DMS 273 (cell line): ENCODE results near the gene ETS2.
"Not testable (repeated sequence)": the region's sequence is repeated elsewhere in the genome, so short reads cannot be mapped to it uniquely, and the experiment has no call there.

Experiments used
- DNase-seq: peaks from one replicate; lab custom pipeline; 2025; ENCODE audit not compliant: unreplicated experiment; lab: John Stamatoyannopoulos, UW

Gene ETS2

GRCh38 chr21:38816400-38816977 lies 10.8 kb downstream of the ETS2 start:
- DNase-seq = peak; percentile 42

- no peak for DNase-seq
These were observed 11.9 kb downstream of the ETS2 start for GRCh38 chr21:38817371-38818324.

- no peak for DNase-seq
These were observed 12.6 kb downstream of the ETS2 start for GRCh38 chr21:38818325-38818723.

GRCh38 chr21:38819051-38819718 lies 13.5 kb downstream of the ETS2 start:
- no peak for DNase-seq

- no peak for DNase-seq
These were observed 14.0 kb downstream of the ETS2 start for GRCh38 chr21:38819719-38820159.

GRCh38 chr21:38820471-38821239 lies 14.9 kb downstream of the ETS2 start:
- DNase-seq = no peak

GRCh38 chr21:38821248-38821647 lies 15.5 kb downstream of the ETS2 start:
- DNase-seq = no peak

- no peak for DNase-seq
These were observed 16.4 kb downstream of the ETS2 start for GRCh38 chr21:38821959-38822682.

- DNase-seq = no peak
These were observed 17.1 kb downstream of the ETS2 start for GRCh38 chr21:38822778-38823238.

GRCh38 chr21:38823737-38824123 lies 18.0 kb downstream of the ETS2 start:
- no peak for DNase-seq

GRCh38 chr21:38824124-38824822 lies 18.5 kb downstream of the ETS2 start:
- DNase-seq = no peak

GRCh38 chr21:38825269-38825668 lies 19.5 kb downstream of the ETS2 start:
- DNase-seq = no peak

GRCh38 chr21:38825921-38826320 lies 20.2 kb downstream of the ETS2 start:
- DNase-seq = no peak

GRCh38 chr21:38828111-38828510 lies 22.4 kb downstream of the ETS2 start:
- not testable (repeated sequence) for DNase-seq

- no peak for DNase-seq
These were observed 25.2 kb downstream of the ETS2 start for GRCh38 chr21:38830671-38831525.

GRCh38 chr21:38831526-38832467 lies 26.1 kb downstream of the ETS2 start:
- peak; percentile 89 for DNase-seq

GRCh38 chr21:38832664-38833063 lies 26.9 kb downstream of the ETS2 start:
- DNase-seq = no peak

- DNase-seq = no peak
These were observed 27.4 kb downstream of the ETS2 start for GRCh38 chr21:38833117-38833516.
